Ovary (tissue), 3 donors: Measurements from ENCODE around the gene FOXN4.

ENCODE experiments used
- CTCF ChIP-seq, 3 donors: fragments of 450-650 bp in 2 of 3; fragments of 200-600 bp in 1 of 3; IDR thresholded peaks; one replicate each; pipeline versions ENCODE4 v1.5.1 to v1.8.0; 2016 to 2022; ENCODE audit warnings: antibody characterized with exemption in 3 of 3, mild to moderate bottlenecking in 1 of 3
- POLR2A ChIP-seq: fragments of 450-650 bp; IDR thresholded peaks from one replicate; pipeline ENCODE4 v1.6.1; 2017; ENCODE audit warnings: antibody characterized with exemption, mild to moderate bottlenecking, moderate library complexity
- donor health status: DM: no; HTN: no; CAD: no.

- TF ChIP-seq CTCF (IDR thresholded peaks at IDR 0.05) (no peak), POLR2A (no peak)
Measured at GRCh38 chr12:109271418-109271817, 37.7 kb downstream of the FOXN4 start.
